Kidney tubule cell (primary cell): Measurements from ENCODE around the gene MELK.
"Not testable (repeated sequence)": the region's sequence is repeated elsewhere in the genome, so short reads cannot be mapped to it uniquely, and the experiment has no call there.

ENCODE experiments used
- DNase-seq: peaks from one replicate; pipeline ENCODE4 v3.0.0-alpha.2; 2018; ENCODE audit warnings: low spot score

Gene MELK

GRCh38 chr9:36572515-36573418 is at the start of gene MELK:
MELK (plus strand) TSS chr9:36572895; CDS start chr9:36581682, 8,787 bp downstream.
- DNase-seq = peak; percentile 86

- DNase-seq = no peak
Measured at GRCh38 chr9:36530224-36530623, 42.5 kb upstream of the MELK start.

- DNase-seq = no peak
Measured at GRCh38 chr9:36532353-36532752, 40.3 kb upstream of the MELK start.

GRCh38 chr9:36533726-36534125 is 39.0 kb upstream of the MELK start:
- DNase-seq = not testable (repeated sequence)

GRCh38 chr9:36535107-36535506 is 37.6 kb upstream of the MELK start:
- no peak for DNase-seq

GRCh38 chr9:36537861-36538260 is 34.8 kb upstream of the MELK start:
- DNase-seq = no peak

- no peak for DNase-seq
Measured at GRCh38 chr9:36542355-36542754, 30.3 kb upstream of the MELK start.

GRCh38 chr9:36543916-36544315 is 28.8 kb upstream of the MELK start:
- no peak for DNase-seq

GRCh38 chr9:36547598-36547997 is 25.1 kb upstream of the MELK start:
- no peak for DNase-seq

GRCh38 chr9:36548454-36548853 is 24.2 kb upstream of the MELK start:
- no peak for DNase-seq

- no peak for DNase-seq
Measured at GRCh38 chr9:36550135-36550534, 22.6 kb upstream of the MELK start.

- not testable (repeated sequence) for DNase-seq
Measured at GRCh38 chr9:36550631-36551098, 22.0 kb upstream of the MELK start.

- no peak for DNase-seq
Measured at GRCh38 chr9:36551129-36551528, 21.6 kb upstream of the MELK start.

- no peak for DNase-seq
Measured at GRCh38 chr9:36551910-36552309, 20.8 kb upstream of the MELK start.

GRCh38 chr9:36559036-36559695 is 13.5 kb upstream of the MELK start:
- DNase-seq = peak; percentile 23

GRCh38 chr9:36560771-36561170 is 11.9 kb upstream of the MELK start:
- no peak for DNase-seq

GRCh38 chr9:36562801-36563200 is 9.9 kb upstream of the MELK start:
- DNase-seq = not testable (repeated sequence)

GRCh38 chr9:36566813-36567221 is 5.9 kb upstream of the MELK start:
- DNase-seq = peak; percentile 55

- DNase-seq = not testable (repeated sequence)
Measured at GRCh38 chr9:36568681-36569080, 4.0 kb upstream of the MELK start.

- no peak for DNase-seq
Measured at GRCh38 chr9:36571333-36571732, 1.4 kb upstream of the MELK start.

- not testable (repeated sequence) for DNase-seq
Measured at GRCh38 chr9:36574045-36574444, 1.4 kb downstream of the MELK start.

GRCh38 chr9:36575411-36575882 is 2.8 kb downstream of the MELK start:
- peak; percentile 27 for DNase-seq

GRCh38 chr9:36576866-36577265 is 4.2 kb downstream of the MELK start:
- no peak for DNase-seq
